Dedifferentiated amniotic fluid mesenchymal stem cell (primary cell): ENCODE data around the gene COMMD10.
"Not testable (repeated sequence)": the region's sequence is repeated elsewhere in the genome, so short reads cannot be mapped to it uniquely, and the experiment has no call there.

Source experiments
- DNase-seq: peaks from one replicate; pipeline ENCODE4 v3.0.0-alpha.2; 2016; ENCODE audit errors: extremely low spot score

Gene COMMD10

DNA sequence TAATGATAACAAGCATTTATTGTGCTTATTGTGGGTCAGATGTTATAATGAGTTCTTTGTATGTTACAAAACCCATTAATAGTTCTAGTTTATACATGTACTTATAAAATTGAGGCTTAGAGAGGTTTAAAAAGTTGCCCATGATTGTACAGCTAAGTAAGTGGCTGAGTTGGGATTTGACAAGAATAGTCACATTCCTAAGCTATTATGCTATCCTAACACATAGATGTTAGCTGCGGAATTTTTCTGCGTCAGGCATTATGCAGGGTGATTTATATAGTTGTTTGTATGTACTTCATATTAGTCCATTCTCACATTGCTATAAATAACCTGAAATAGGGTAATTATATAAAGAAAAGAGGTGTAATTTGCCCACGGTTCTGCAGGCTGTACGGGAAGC, 12.5 kb downstream of the COMMD10 start:
- DNase-seq, result no peak

DNA sequence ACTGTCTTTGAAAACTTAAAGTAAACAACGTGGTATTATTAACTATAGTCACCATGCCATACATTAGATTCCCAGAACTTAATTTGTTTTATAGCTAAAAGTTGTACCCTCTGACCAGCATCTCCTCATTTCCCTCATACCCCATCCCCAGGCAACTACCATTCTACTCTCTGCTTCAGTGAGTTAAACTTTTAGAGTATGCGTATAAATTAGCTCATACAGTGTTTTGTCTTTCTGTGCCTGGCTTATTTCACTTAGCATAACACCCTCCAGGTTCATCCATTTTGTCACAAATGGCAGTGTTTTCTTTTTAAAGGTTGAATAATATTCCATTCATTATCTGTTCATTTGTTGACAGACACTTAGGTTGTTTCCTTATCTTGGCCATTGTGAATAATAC, 14.2 kb downstream of the COMMD10 start:
- no peak for DNase-seq

DNA sequence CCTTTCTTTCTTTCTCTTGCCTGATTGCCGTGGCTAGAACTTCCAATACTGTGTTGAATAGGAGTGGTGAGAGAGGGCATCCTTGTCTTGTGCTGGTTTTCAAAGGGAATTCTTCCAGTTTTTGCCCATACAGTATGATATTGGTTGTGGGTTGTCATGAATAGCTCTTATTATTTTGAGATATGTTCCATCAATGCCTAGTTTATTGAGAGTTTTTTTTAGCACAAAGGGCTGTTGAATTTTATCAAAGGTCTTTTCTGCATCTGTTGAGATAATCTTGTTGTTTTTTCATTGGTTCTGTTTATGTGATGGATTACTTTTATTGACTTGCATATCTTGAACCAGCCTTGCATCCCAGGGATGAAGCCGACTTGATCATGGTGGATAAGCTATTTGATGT, 20.1 kb downstream of the COMMD10 start:
- not testable (repeated sequence) for DNase-seq

DNA sequence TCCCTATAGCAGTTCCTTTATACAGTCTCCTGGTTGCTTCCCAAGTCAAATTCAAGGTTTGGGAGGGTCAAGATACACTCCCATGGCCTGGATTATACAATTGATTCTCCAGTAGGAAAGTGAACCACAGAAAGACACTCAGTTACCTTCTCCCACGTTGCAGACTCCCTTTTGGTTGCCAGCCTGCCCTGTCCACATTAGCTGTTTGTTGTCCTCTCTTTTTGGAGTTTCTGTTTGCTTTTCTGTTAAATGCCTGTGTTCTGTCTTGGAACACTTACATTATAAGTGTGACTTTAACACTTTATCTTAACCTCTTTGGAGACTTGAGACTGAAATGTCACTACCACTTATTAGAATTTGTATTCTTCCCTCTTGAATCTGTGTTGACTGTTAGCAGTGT, 30.3 kb downstream of the COMMD10 start:
- DNase-seq, result no peak

DNA sequence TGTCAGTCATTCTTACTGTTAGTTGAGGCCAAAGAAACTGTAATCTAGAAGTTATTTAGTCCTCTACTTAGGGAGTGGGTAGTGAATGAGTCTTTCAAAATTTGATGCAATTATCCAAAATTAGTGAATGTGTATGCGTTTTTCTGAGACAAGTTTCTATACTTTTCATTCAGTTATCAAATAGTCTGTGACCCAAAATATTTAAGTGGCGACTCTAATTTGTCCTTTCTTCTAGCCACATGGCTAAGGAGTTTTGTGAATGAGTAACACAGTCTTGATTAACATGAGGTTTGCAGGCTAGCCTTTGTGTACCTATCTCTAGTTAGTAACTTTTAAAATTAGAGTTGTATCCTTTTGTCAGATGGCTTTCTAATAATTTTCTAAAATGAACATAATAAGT, 45.6 kb downstream of the COMMD10 start:
- peak; percentile 13 for DNase-seq

DNA sequence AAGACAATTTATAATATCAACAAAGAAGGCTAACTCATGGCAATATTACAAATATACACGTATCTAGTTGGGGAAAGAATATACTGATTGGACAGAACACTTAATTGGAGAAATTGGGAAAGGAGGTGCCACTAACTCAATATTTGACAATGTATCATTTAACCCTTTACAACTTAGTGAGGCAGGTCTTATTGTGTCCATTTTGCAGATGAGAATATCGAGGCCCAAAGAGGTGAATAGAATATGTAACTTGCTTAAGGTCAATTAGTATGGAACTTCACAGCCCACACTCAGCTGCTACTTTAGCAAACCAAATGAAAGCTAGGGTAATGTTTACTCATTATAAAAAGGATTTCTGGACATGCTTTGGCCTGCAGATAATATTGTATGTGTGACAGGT, 46.2 kb downstream of the COMMD10 start:
- peak; percentile 13 for DNase-seq

DNA sequence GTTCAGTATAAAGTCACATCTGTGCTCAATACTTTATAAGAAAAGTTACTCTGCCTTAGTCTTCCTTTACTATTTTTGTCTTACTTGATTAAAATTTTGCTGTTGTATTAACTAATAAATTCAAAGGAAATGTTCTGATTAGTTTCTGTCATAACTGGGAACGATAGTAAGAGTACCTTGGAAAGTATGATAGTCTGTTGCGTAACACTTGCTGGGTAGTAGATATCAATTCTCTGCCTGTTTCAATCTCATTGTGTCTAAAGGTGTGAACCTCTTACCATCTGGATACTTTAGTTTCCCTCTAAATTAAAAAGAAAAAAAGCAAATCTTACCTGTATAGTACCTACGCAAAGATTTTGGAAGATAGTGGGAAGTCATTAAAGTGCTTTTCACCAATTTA, 48.5 kb downstream of the COMMD10 start:
- DNase-seq, result peak; percentile 9

DNA sequence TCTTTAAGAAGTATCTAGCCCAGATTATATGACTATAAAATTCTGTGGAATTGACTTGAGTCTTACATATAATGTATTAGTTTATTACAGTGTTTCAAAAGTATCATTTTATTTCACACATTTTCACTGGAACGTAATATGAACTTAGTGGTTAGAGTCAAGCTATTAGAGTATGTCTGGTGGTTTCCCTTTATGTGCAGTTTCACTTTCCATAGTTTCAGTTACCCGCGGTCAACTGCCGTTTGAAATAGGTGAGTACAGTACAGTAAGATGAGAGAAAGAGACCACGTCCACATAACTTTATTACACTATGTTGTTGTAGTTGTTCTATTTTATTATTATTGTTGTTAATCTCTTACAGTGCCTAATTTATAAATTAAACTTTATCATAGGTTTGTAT, 50.5 kb downstream of the COMMD10 start:
- DNase-seq, result no peak

DNA sequence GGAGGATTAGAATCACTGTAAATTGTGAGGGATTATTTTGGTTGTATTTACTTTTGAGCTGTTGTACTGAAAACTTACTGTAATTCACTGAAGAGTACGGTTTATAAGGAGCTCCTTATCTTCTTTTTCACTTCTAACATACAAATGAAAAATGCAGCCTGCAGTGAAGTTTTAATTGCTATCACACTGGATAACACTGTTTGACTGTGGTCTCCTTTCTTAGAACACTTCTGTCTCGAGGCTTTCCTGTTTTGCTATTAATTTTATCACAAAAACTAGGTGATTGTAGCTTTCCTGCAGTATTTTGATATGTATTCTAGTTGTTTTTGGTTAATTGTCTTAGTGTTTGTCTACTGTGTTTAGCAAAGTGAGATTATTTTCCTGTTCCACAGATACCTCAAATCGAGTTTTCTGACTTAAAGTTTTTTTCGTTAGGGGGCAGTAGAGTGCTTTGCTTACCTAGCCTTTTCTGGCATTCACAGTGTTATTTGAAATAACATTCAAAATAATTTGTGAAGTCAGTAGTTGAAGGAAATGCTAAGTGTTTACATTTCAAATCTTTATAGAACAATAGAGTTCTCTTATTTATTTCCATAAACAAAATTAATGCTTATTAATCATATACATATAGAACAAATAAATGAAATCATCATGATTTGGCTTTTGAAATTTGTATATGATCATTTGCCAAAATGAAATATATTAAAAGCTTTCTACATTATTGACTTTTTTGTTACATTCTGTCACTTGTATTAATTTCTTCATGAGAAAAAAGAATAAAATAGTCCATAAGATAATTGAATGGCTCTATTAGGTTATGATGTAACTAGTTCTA, 52.9 kb downstream of the COMMD10 start:
- DNase-seq, result peak; percentile 61

DNA sequence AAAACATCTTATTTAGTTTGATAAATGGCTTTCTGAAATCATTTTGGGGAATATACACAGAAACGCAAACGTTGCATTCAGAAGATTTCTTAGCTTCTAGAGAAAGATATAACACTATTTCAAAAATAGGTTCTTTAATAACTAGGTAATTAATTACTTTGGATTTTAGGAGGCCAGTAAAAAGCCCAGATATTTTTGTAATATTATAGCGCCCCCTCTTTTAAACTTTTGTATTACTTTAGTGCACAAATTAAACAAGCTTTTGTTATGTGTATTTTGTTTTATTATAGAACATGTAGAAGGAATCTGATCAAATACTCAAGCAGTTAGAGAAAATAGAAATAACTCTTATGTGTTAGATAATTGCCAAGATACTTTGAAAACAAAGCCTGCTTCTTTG, 57.7 kb downstream of the COMMD10 start:
- DNase-seq, result no peak

DNA sequence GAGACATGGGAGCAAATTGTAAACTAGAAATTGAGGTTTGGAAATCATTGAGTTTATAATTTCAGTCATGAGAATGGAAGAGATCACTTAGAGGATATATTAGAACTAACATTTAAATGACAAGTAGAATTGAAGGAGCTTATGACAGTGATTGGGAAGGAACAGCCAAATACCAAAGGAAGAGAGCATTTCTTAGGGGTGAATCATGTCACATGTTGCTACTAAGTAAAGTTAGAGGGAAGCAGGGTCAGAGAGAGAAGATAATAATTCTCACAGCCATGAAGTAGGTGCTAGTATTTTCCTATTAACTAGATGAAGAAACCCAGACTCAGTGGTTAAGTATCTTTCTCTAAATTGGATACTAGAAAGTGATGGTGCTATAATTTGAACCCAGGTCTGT, 59.3 kb downstream of the COMMD10 start:
- no peak for DNase-seq

DNA sequence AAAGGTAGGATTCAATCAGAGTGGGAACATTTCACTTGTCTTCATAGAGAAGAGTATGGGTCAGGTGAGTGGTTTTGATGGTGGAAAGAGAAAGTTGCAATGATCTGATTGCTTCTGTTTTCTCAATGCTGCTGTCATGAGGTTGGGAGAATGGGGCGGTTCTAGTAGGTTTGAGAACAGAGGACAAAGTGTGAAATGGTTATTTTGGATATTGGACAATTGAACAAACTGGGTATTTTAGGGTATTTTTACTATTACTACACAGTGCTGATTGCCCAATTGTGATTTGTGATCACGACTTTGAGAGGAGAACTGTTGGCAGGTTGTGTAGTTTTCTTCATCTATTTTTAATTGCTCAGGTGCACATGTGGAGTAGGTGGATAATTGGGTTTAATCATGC, 60.2 kb downstream of the COMMD10 start:
- no peak for DNase-seq

DNA sequence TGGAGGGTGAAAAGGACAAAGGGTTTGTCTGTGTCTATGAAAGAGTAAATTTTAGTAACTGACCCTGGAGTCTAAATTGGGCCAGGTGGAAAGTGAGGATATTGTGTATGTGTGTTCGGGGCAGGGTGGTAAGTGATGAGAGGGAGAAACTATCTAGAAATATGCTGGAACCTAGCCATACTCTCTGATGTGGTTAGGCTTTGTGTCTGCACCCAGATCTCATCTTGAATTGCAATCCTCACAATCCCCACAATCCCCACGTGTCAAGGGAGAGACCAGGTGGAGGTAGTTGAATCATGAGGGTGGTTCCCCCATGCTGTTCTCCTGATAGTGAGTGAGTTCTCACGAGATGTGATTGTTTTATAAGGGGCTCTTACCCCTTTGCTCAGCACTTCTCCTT, 60.6 kb downstream of the COMMD10 start:
- no peak for DNase-seq

DNA sequence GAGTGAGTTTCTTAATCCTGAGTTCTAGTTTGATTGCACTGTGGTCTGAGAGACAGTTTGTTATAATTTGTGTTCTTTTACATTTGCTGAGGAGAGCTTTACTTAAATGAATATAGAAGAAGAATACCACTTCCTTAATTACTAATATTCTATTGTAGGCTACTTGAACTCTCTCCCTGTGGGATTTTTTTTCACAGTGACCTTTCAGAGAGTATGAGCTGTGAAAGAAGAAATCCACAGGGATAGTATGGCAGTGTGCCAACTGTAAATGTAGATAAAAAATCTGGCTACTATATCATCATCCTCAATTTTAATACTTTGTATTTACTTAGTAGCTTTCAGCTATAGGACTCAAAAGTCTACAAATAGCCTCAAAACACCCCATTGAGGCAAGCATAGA, 67.3 kb downstream of the COMMD10 start:
- no peak for DNase-seq

DNA sequence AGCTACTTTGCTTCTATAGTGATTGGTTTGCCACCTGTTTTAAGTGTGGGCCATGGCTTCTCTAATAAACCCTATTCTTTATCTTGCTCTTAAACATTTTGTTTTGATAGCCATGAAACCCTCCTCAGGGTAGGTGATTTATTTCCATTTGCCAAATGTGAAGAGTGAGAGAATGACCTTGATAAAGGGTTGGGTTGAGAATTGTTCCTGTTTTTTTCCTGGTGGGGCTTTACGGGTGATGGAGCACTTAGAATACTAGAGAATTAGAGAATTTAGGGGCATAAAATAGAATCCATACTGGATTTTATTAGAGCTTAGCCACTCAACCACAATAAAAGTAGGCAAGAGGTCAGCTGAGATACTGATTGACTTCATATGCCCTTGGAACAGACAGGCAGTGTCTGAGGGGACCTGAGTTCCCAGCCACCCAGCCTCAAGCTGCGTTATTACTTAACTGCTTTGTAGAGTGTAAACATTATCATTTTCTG, 68.9 kb downstream of the COMMD10 start:
- DNase-seq, result no peak

DNA sequence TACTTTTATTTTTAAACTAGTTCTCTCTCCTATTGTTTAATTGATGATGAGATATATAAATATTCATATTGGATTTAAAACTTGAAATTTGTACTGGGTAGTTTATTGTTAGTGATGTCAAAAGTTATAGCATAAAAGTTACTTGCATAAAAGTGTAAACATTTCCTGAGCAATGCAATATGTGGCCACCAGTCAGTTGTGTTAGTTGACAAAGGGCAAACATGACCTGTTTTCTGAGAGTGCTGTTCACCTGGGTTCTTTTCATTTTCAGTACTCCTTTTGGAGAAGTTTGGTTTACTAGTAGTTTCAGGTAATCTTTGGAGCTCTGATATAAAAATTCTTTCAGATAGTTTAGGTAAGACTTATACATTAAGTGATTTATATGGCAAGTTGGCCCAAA, 69.4 kb downstream of the COMMD10 start:
- no peak for DNase-seq

DNA sequence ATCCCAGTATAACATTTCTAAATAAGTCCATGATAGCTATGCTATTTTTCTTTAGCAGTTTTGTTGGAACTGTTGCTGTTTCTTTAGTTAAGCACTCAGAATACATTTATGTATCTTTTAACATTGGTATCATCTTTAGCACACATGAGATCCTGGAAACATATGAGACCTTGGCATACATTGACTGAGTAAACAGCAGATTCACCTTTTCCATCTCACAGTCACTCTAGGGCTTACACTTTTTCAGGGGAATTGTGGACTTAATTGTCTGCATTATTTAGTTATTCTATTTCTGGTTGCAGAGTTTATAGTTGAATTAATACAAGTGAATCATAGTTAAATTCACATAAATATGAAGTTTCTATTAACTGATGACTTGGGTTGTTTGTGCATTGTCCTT, 70.1 kb downstream of the COMMD10 start:
- DNase-seq, result no peak

DNA sequence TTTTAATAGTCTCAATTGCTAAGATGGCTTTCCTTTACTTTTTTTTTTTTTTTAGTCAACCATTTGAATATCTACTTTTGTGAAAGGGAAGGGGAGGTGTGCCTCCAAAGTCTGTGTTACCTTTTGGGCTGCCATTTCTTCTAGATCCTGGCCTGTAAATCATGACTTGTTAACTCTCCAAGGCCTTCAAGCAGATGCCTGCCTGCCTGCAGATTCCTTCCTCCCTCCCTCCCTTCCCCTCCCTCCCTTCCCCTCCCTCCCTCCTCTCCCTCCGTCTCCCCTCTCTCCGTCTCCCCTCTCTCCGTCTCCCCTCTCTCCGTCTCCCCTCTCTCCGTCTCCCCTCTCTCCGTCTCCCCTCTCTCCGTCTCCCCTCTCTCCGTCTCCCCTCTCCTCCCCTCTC, 73.1 kb downstream of the COMMD10 start:
- no peak for DNase-seq

DNA sequence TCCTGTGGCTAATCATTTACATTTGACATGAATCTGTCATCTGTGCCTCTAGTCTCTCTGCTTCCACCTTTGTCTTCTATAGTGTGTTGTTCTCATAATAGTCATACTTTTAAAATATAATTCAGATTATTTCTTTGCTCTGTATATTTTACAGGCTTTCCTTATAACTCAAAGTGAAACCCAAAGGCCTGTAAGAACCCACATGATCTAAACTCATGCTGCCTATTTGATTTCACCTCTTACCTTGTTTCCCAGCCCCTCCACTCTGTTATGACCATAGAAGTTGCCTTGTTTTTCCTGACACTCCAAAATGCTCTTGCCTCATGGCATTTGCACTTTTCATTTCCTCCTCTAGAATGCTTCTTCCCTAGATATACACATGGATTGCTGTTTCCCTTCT, 74.2 kb downstream of the COMMD10 start:
- no peak for DNase-seq

DNA sequence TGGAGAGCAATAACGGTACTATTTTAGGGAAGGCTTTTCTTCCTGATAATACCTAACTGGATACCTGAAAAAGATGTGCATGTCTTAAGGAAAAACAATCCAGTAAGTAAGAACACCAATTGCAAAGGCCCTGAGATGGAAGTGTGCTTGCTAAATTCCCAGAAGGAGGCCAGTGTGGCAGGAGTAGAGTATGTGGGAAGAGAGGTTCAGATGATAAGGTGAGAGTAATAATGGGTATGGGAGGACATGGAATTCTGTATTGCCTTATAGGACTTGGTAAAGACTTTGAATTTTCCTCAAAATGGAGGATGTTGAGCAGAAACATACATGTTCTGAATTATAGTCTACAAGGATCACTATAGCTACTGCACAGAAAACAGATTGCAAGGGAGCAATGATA, 89.3 kb downstream of the COMMD10 start:
- no peak for DNase-seq

DNA sequence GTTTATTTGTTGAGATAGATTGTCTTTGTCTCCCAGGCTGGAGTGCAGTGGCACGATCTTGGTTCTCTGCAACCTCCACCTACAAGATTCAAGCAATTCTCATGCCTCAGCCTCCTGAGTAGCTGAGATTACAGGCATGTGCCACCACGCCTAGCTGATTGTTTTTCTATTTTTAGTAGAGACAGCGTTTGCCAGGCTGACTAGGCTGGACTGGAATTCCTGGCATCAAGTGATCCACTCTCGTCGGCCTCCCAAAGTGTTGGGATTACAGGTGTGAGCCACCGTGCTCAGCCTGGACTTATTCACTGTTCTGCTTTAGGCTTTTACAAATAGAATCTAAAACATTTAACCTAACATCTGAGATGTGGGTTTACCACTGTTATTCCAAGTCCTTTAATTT, 91.3 kb downstream of the COMMD10 start:
- no peak for DNase-seq

DNA sequence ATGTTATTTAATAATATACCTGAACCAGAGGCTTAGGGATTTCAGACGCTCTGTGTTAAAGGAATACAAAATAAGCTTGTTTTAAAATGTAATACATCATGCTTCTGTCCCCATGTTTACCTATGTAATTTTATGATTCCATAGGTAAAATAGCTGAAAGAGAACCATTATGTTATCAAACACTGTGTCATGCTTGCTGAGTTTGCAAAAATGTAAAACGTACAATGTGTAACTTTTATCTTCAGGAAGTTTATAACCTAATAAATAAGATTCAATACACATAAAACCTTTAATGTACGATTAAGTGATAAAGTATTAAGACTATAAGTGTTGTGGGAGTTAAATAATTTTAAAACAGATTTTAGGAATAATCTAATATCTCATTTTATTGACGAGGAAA, 94.1 kb downstream of the COMMD10 start:
- DNase-seq, result no peak

DNA sequence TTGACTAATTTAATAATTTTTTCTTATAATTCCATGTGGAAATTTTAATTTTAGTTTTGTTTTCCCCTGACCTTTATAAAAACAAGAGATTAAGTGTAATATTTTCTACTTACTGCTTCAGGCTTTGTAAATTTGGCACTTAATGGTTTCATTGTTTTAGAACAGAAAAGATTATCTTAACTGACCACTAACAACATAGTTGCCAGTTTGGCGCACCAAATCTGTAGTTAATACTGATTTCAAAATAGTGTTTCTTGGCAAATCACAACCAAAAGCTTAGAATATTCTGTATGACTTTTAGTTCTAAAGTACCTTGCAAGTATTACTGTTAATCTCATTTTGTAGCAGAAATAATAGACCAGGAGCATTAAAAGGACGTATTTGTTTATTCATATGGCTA, 124.3 kb downstream of the COMMD10 start:
- DNase-seq, result no peak

DNA sequence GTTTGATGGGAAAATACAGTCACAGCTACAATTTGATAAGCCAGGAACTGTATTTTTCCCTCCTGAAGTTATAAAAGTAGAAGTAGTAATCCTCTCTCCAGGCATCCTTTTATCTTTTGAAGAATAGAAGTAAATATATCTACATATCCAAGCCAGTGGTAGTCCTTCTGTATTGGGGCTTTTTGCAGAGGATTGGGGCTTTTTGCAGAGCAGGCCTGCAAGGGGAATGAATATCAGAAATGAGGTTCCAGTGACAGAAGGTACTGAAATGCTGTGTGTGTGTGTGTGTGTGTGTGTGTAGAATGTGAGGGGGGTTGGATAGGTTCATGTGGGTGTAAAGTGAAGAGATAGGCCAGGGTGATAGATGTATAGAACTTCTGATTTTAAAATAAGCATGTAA, 127.4 kb downstream of the COMMD10 start:
- no peak for DNase-seq
